B cell (primary cell): ENCODE measurements around the gene RBM19. TPM values are rescaled to one million over a fixed set of nuclear protein-coding genes. Genes with fewer than 3 reads are reported as not detected.

ENCODE experiments used
- ATAC-seq: fragments of 200-7000 bp; cut with Tn5 transposase; one replicate; pipeline ENCODE4 v1.10.0; 2021; ENCODE audit warnings: low read depth, mild to moderate bottlenecking, moderate number of reproducible peaks, moderate library complexity
- CTCF ChIA-PET: fragments of 350-600 bp; sonication (Branson Sonifier 250); formaldehyde crosslinking; loops from one replicate; lab custom pipeline; 2021; ENCODE audit warnings: antibody characterized with exemption, inconsistent platforms; lab: Charles Lee
- POLR2A ChIA-PET: fragments of 350-600 bp; sonication (Branson Sonifier 250); formaldehyde crosslinking; loops from one replicate; lab custom pipeline; 2021; ENCODE audit warnings: antibody characterized with exemption; lab: Charles Lee
- DNase-seq: peaks from one replicate; pipeline ENCODE4 v3.0.0; 2013
- H2AFZ ChIP-seq: 2 replicates; pipeline ENCODE4 v1.6.1; 2012; ENCODE audit warnings: mild to moderate bottlenecking, low read depth, low read length; ENCODE audit not compliant: insufficient read depth, poor library complexity, severe bottlenecking
- H3K27ac ChIP-seq, 2 donors: 1 replicate in 1 of 2; 2 replicates in 1 of 2; pipeline ENCODE4 v1.5.1; 2012 to 2013; ENCODE audit warnings: low read length in 2 of 2, mild to moderate bottlenecking in 2 of 2, moderate library complexity in 1 of 2
- H3K27me3 ChIP-seq, 4 experiments: fragments of 200-600 bp in 1 of 4; sonication (generic) in 1 of 4; replicated peaks in 1 of 4; 1 replicate in 2 of 4; 2 replicates in 2 of 4; pipeline versions ENCODE4 v1.6.1 to v1.7.0; 2013 to 2016; ENCODE audit warnings: low read length in 3 of 4, mild to moderate bottlenecking in 2 of 4, mixed read lengths in 1 of 4, moderate library complexity in 1 of 4; ENCODE audit not compliant: insufficient read depth in 4 of 4, control insufficient read depth in 3 of 4; ENCODE audit errors: control extremely low read depth in 1 of 4
- H3K36me3 ChIP-seq, 2 experiments: replicated peaks in 1 of 2; 1 replicate in 1 of 2; 2 replicates in 1 of 2; pipeline versions ENCODE4 v1.6.1 to v1.7.1; 2013; ENCODE audit warnings: low read length in 1 of 2; ENCODE audit not compliant: insufficient read depth in 2 of 2, control insufficient read depth in 1 of 2; ENCODE audit errors: control extremely low read depth in 1 of 2, extremely low read depth in 1 of 2
- H3K4me1 ChIP-seq, 2 donors: fragments of 200-600 bp in 1 of 2; sonication (generic) in 1 of 2; 1 replicate in 1 of 2; 2 replicates in 1 of 2; pipeline versions ENCODE4 v1.5.1 to v1.6.1; 2013 to 2017; ENCODE audit warnings: low read length in 2 of 2; ENCODE audit not compliant: control insufficient read depth in 2 of 2, insufficient read depth in 2 of 2
- H3K4me2 ChIP-seq: replicated peaks from 2 replicates; pipeline ENCODE3; 2012; ENCODE audit warnings: mild to moderate bottlenecking, low read depth, low read length; ENCODE audit not compliant: poor library complexity, severe bottlenecking
- H3K4me3 ChIP-seq, 5 experiments: fragments of 200-600 bp in 1 of 5; sonication (generic) in 1 of 5; 1 replicate in 3 of 5; 2 replicates in 2 of 5; pipeline versions ENCODE4 v1.5.1 to v1.7.0; 2011 to 2016; ENCODE audit warnings: low read length in 4 of 5, mild to moderate bottlenecking in 4 of 5, low read depth in 2 of 5, control low read depth in 1 of 5, moderate library complexity in 1 of 5; ENCODE audit not compliant: insufficient read depth in 1 of 5; ENCODE audit errors: control extremely low read depth in 1 of 5, extremely low read depth in 1 of 5
- H3K79me2 ChIP-seq: fragments of 200-600 bp; sonication (generic); one replicate; pipeline ENCODE4 v1.6.0; 2016; ENCODE audit warnings: low read length; ENCODE audit not compliant: control insufficient read depth, insufficient read depth
- H3K9ac ChIP-seq: fragments of 200-600 bp; sonication (generic); 2 replicates; pipeline ENCODE4 v1.6.1; 2017; ENCODE audit warnings: mild to moderate bottlenecking, low read length, moderate library complexity
- H3K9me3 ChIP-seq, 3 donors: one replicate each; pipeline versions ENCODE4 v1.6.1 to v1.7.1; 2013; ENCODE audit warnings: low read length in 2 of 3; ENCODE audit not compliant: control insufficient read depth in 2 of 3, insufficient read depth in 1 of 3; ENCODE audit errors: control extremely low read depth in 1 of 3
- H4K20me1 ChIP-seq: 2 replicates; pipeline ENCODE4 v1.6.0; 2012; ENCODE audit warnings: mild to moderate bottlenecking, low read length; ENCODE audit not compliant: insufficient read depth, control insufficient read depth, poor library complexity, severe bottlenecking
- H3K27ac Mint-ChIP-seq: one replicate; pipeline ENCODE4 v1.8.0; 2021; ENCODE audit warnings: mixed read lengths
- H3K27me3 Mint-ChIP-seq: one replicate; pipeline ENCODE4 v1.8.0; 2021; ENCODE audit warnings: mixed read lengths
- H3K4me1 Mint-ChIP-seq: one replicate; pipeline ENCODE4 v1.8.0; 2021; ENCODE audit warnings: mixed read lengths
- H3K4me3 Mint-ChIP-seq: one replicate; pipeline ENCODE4 v1.8.0; 2021; ENCODE audit warnings: mixed read lengths
- H3K9me3 Mint-ChIP-seq: one replicate; pipeline ENCODE4 v1.8.0; 2022; ENCODE audit warnings: mixed read lengths; ENCODE audit not compliant: insufficient read depth
- EZH2 ChIP-seq: IDR thresholded peaks from 2 replicates; pipeline ENCODE4 v1.6.1; 2012; ENCODE audit warnings: borderline replicate concordance, low read depth, mild to moderate bottlenecking, moderate library complexity, low read length; ENCODE audit not compliant: insufficient read depth, poor library complexity, severe bottlenecking
- WGBS: methylation state at CpG from one replicate; pipeline ENCODE4 v1.1.5; 2013; ENCODE audit warnings: missing lambda C conversion rate; ENCODE audit not compliant: insufficient coverage; 5-methylcytosine and 5-hydroxymethylcytosine counted together
- intact Hi-C: fragments of 100-400 bp; cut with micrococcal nuclease; formaldehyde crosslinking; loops from one replicate; pipeline ENCODE4 v1.10.0; 2022
- polyA plus RNA-seq: library from polyadenylated mRNA; depleted of rRNA; stranded (reverse); fragments of >200 nt; gene quantifications from 2 replicates; pipeline ENCODE4 v1.2.3, GENCODE V29; 2012
- total RNA-seq, 2 donors: library from RNA; stranded (reverse); fragments of 120-200 nt in 1 of 2; gene quantifications; 1 replicate in 1 of 2; 2 replicates in 1 of 2; pipeline versions ENCODE4 v1.2.3 to v1.2.4, GENCODE V29; 2013 to 2022
- TF ChIP-seq, protein P1 (sequence below): fragments of 200-600 bp; IDR thresholded peaks from one replicate; pipeline ENCODE4 v1.8.0; 2022; ENCODE audit warnings: antibody characterized with exemption, mild to moderate bottlenecking

RBM19 gene
- total and polyA plus RNA-seq, 2 donors (not counting 1 experiment from before 2014, with no cell fraction given), result 43.1 to 90.0 TPM

GRCh38 chr12:113884392-113884791 is 81.7 kb downstream of the RBM19 start:
- ATAC-seq (no peak), DNase-seq (no peak)
- intact Hi-C loops, result no loop called here
- Histone ChIP-seq H3K9me3 (peaks cover 0 to 3% (median 0%) of the 10 kb centered on the region in 3 donors), H3K4me2 (no peak overlapping the region), H3K4me1 (no peaks in the 10 kb centered on the region), H3K27me3 (no peaks in the 10 kb centered on the region), H2AFZ (no peak overlapping the region), H4K20me1 (no peaks in the 10 kb centered on the region), H3K27ac (no peak overlapping the region), H3K79me2 (no peaks in the 10 kb centered on the region), H3K36me3 (peaks cover 0 to 13% of the 10 kb centered on the region in 2 experiments), H3K4me3 (no peak overlapping the region), H3K9ac (no peak overlapping the region)
- no peaks in the 10 kb centered on the region for H3K27me3 Mint-ChIP-seq
- TF ChIP-seq, protein P1, sequence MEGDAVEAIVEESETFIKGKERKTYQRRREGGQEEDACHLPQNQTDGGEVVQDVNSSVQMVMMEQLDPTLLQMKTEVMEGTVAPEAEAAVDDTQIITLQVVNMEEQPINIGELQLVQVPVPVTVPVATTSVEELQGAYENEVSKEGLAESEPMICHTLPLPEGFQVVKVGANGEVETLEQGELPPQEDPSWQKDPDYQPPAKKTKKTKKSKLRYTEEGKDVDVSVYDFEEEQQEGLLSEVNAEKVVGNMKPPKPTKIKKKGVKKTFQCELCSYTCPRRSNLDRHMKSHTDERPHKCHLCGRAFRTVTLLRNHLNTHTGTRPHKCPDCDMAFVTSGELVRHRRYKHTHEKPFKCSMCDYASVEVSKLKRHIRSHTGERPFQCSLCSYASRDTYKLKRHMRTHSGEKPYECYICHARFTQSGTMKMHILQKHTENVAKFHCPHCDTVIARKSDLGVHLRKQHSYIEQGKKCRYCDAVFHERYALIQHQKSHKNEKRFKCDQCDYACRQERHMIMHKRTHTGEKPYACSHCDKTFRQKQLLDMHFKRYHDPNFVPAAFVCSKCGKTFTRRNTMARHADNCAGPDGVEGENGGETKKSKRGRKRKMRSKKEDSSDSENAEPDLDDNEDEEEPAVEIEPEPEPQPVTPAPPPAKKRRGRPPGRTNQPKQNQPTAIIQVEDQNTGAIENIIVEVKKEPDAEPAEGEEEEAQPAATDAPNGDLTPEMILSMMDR, result no peak
- no peak for TF ChIP-seq EZH2
- H3K9me3 Mint-ChIP-seq, result no peaks in the 10 kb centered on the region
- POLR2A ChIA-PET, result no interaction called here
- 100% methylated on average over 1 of the region's 3 CpGs for WGBS
- no peaks in the 10 kb centered on the region for H3K4me1 Mint-ChIP-seq
- CTCF ChIA-PET, result no interaction called here
- no peak overlapping the region for H3K27ac Mint-ChIP-seq
- H3K4me3 Mint-ChIP-seq, result no peak overlapping the region

GRCh38 chr12:113882690-113883089 is 83.4 kb downstream of the RBM19 start:
- DNase-seq, result no peak
- POLR2A ChIA-PET, result no interaction called here
- no peak overlapping the region for H3K4me3 Mint-ChIP-seq
- Histone ChIP-seq H3K36me3 (peaks cover 0 to 6% of the 10 kb centered on the region in 2 experiments), H3K9ac (no peak overlapping the region), H3K79me2 (no peaks in the 10 kb centered on the region), H3K4me1 (no peaks in the 10 kb centered on the region), H3K9me3 (peaks cover 0 to 3% (median 0%) of the 10 kb centered on the region in 3 donors), H2AFZ (no peak overlapping the region), H3K4me2 (no peak overlapping the region), H3K27me3 (no peaks in the 10 kb centered on the region), H3K27ac (no peak overlapping the region), H3K4me3 (no peak overlapping the region), H4K20me1 (no peaks in the 10 kb centered on the region)
- WGBS, result 100% methylated on average over 2 of the region's 2 CpGs
- ATAC-seq, result no peak
- TF ChIP-seq EZH2, result no peak
- TF ChIP-seq, protein P1, result no peak
- intact Hi-C loops, result no loop called here
- no peak overlapping the region for H3K27ac Mint-ChIP-seq
- CTCF ChIA-PET, result interaction anchor here (0.5 kb wide), 1 partner anchor 1780 kb away, joined by 3 read pairs; no protein-coding TSS in a partner anchor
- H3K4me1 Mint-ChIP-seq, result no peaks in the 10 kb centered on the region
- H3K9me3 Mint-ChIP-seq, result no peaks in the 10 kb centered on the region
- no peaks in the 10 kb centered on the region for H3K27me3 Mint-ChIP-seq
